Adrenal gland (tissue), 5 donors: ENCODE data around the gene ADAMTS7.

Experiments
- CTCF ChIP-seq, 6 experiments: fragments of 450-650 bp in 4 of 6; fragments of 200-600 bp in 2 of 6; sonication (generic) in 1 of 6; IDR thresholded peaks; 1 replicate in 5 of 6; 2 replicates in 1 of 6; pipeline versions ENCODE4 v1.5.1 to v1.8.0; 2016 to 2021; ENCODE audit warnings: antibody characterized with exemption in 6 of 6, mild to moderate bottlenecking in 2 of 6, moderate library complexity in 1 of 6
- POLR2A ChIP-seq, 2 donors: fragments of 450-650 bp; IDR thresholded peaks; one replicate each; pipeline ENCODE4 v1.6.1; 2017; ENCODE audit warnings: antibody characterized with exemption in 2 of 2, mild to moderate bottlenecking in 2 of 2, moderate library complexity in 1 of 2
- donor health status: DM: no; HTN: no; CAD: no.

- no peak for TF ChIP-seq POLR2A (IDR thresholded peaks at IDR 0.05)
- TF ChIP-seq CTCF (IDR thresholded peaks at IDR 0.05): no peak
Observed at GRCh38 chr15:78750566-78750965, 60.7 kb downstream of the ADAMTS7 start.
